ENCODE data around the gene SHROOM2.

SHROOM2 gene

GRCh38 chrX:9851890-9852289, 65.7 kb downstream of the SHROOM2 start:
- H3K27ac ChIP-seq (replicated peaks), result no peak overlapping the region
- no peak overlapping the region for H3K4me3 ChIP-seq (replicated peaks; ENCODE audit: insufficient read depth, low read length)
- TF ChIP-seq REST (IDR thresholded peaks at IDR 0.05; ENCODE audit: insufficient replicate concordance, low read depth) (no peak), CTCF (IDR thresholded peaks at IDR 0.05; ENCODE audit: insufficient read depth, low read length) (no peak), GABPA (IDR thresholded peaks at IDR 0.05; ENCODE audit: low read depth) (no peak), POLR2AphosphoS5 (IDR thresholded peaks at IDR 0.05; ENCODE audit: low read depth) (no peak), SPI1 (IDR thresholded peaks at IDR 0.05; ENCODE audit: borderline replicate concordance, low read depth) (no peak)
- H3K27me3 ChIP-seq (ENCODE audit: insufficient read depth, poor library complexity, severe bottlenecking), result no peaks in the 10 kb centered on the region
- DNase-seq (ENCODE audit: low read depth in 1 of 2, low spot score in 1 of 2), result no peak

GRCh38 chrX:9853307-9853706, 67.1 kb downstream of the SHROOM2 start:
- Histone ChIP-seq H3K27me3 (ENCODE audit: insufficient read depth, poor library complexity, severe bottlenecking) (no peaks in the 10 kb centered on the region), H3K27ac (replicated peaks) (no peak overlapping the region), H3K4me3 (replicated peaks; ENCODE audit: insufficient read depth, low read length) (no peak overlapping the region)
- TF ChIP-seq SPI1 (IDR thresholded peaks at IDR 0.05; ENCODE audit: borderline replicate concordance, low read depth) (no peak), POLR2AphosphoS5 (IDR thresholded peaks at IDR 0.05; ENCODE audit: low read depth) (no peak), GABPA (IDR thresholded peaks at IDR 0.05; ENCODE audit: low read depth) (no peak), REST (IDR thresholded peaks at IDR 0.05; ENCODE audit: insufficient replicate concordance, low read depth) (no peak)
- no peak for DNase-seq (ENCODE audit: low read depth in 1 of 2, low spot score in 1 of 2)

- H3K4me3 ChIP-seq (replicated peaks; ENCODE audit: insufficient read depth, low read length), result no peak overlapping the region
- TF ChIP-seq CTCF (IDR thresholded peaks at IDR 0.05; ENCODE audit: insufficient read depth, low read length) (no peak), GABPA (IDR thresholded peaks at IDR 0.05; ENCODE audit: low read depth) (no peak), SPI1 (IDR thresholded peaks at IDR 0.05; ENCODE audit: borderline replicate concordance, low read depth) (no peak), REST (IDR thresholded peaks at IDR 0.05; ENCODE audit: insufficient replicate concordance, low read depth) (no peak), POLR2AphosphoS5 (IDR thresholded peaks at IDR 0.05; ENCODE audit: low read depth) (no peak)
- H3K27ac ChIP-seq (replicated peaks), result no peak overlapping the region
- DNase-seq (ENCODE audit: low read depth in 1 of 2, low spot score in 1 of 2), result no peak
- H3K27me3 ChIP-seq (ENCODE audit: insufficient read depth, poor library complexity, severe bottlenecking), result no peaks in the 10 kb centered on the region
Observed at GRCh38 chrX:9855561-9856283, 69.5 kb downstream of the SHROOM2 start.

All from HL-60 (cell line).